Articular chondrocyte of knee joint (primary cell): Measurements from ENCODE around the gene SLC15A3. TPM values are rescaled to one million over a fixed set of nuclear protein-coding genes. Genes with fewer than 3 reads are reported as not detected.

Source experiments
- small RNA-seq: library from RNA; depleted of rRNA; stranded (forward); fragments of <200 nt; gene quantifications from one replicate; pipeline ENCODE3, GENCODE V24; 2012
- total RNA-seq: library from RNA; depleted of rRNA; stranded (reverse); fragments of >200 nt; gene quantifications from 2 replicates; pipeline ENCODE4 v1.2.3, GENCODE V29; 2012

The SLC15A3 gene
- 10.8 and 14.2 TPM in 2 replicates for total RNA-seq

GRCh38 chr11:60951904-60952741 is at the start of gene SLC15A3:
SLC15A3 (minus strand) TSS chr11:60952176; CDS start chr11:60951551, 625 bp downstream.

GRCh38 chr11:60971520-60971919 is 19.5 kb upstream of the SLC15A3 start, which contains the start of gene CD6:
CD6 (plus strand) TSS chr11:60971680; CDS start chr11:60971866, 186 bp downstream.

GRCh38 chr11:60924110-60924905 is 27.7 kb downstream of the SLC15A3 start, which contains the start of gene TMEM132A:
TMEM132A (plus strand) TSS chr11:60924460; CDS start chr11:60924634, 174 bp downstream.

GRCh38 chr11:60913793-60914632 is 38.0 kb downstream of the SLC15A3 start, which contains the start of gene TMEM109:
TMEM109 (plus strand) TSS chr11:60914158; CDS start chr11:60919694, 5,536 bp downstream.

GRCh38 chr11:60906132-60906972 is 45.6 kb downstream of the SLC15A3 start, which contains the start of gene PRPF19:
PRPF19 (minus strand) TSS chr11:60906585; CDS start chr11:60906382, 203 bp downstream.

Small RNA genes within 50 kb of the gene (small RNA-seq; reads per million reads assigned to genes)
- gene RNU6-933P, result not detected

Other genes with a start within 250 kb of the SLC15A3 start
- not detected in 2 replicates for gene MS4A18, start 227.5 kb downstream of the SLC15A3 start, total RNA-seq
- gene MS4A15, start 195.3 kb downstream of the SLC15A3 start, total RNA-seq, result not detected in 2 replicates
- not detected in 2 replicates for gene MS4A10, start 166.8 kb downstream of the SLC15A3 start, total RNA-seq
- gene CCDC86, start 110.1 kb downstream of the SLC15A3 start, total RNA-seq, result 6.2 and 9.8 TPM in 2 replicates
- gene PTGDR2, start 96.2 kb downstream of the SLC15A3 start, total RNA-seq, result under 0.01 and 0.11 TPM in 2 replicates
- not detected in 2 replicates for gene ZP1, start 84.6 kb downstream of the SLC15A3 start, total RNA-seq
- gene PRPF19, start 45.6 kb downstream of the SLC15A3 start, total RNA-seq, result 39.7 and 52.4 TPM in 2 replicates
- gene TMEM109, start 38.0 kb downstream of the SLC15A3 start, total RNA-seq, result 40.5 and 61.5 TPM in 2 replicates
- gene TMEM132A, start 27.7 kb downstream of the SLC15A3 start, total RNA-seq, result 3.4 and 5.2 TPM in 2 replicates
- not detected in 2 replicates for gene CD6, start 19.5 kb upstream of the SLC15A3 start, total RNA-seq
- not detected in 2 replicates for gene CD5, start 150.3 kb upstream of the SLC15A3 start, total RNA-seq
- gene VPS37C, start 209.2 kb upstream of the SLC15A3 start, total RNA-seq, result 16.6 and 17.5 TPM in 2 replicates